Endothelial cell of umbilical vein (primary cell): ENCODE data around the gene LHFPL4. TPM values are rescaled to one million over a fixed set of nuclear protein-coding genes. Genes with fewer than 3 reads are reported as not detected.

Source experiments
- BruUV-seq: library from RNA; stranded (reverse); fragments of 400-500 nt; replicated peaks from 2 replicates; lab custom pipeline; 2021; lab: Mats Ljungman, UMichigan
- CTCF ChIA-PET: fragments of 300-600, 350-600 bp; sonication (Branson Sonifier 250); formaldehyde crosslinking; loops from one replicate; lab custom pipeline; 2021; ENCODE audit warnings: antibody characterized with exemption, inconsistent platforms; lab: Charles Lee
- POLR2A ChIA-PET: fragments of 300-600, 350-600 bp; sonication (Branson Sonifier 250); formaldehyde crosslinking; loops from one replicate; lab custom pipeline; 2021; ENCODE audit warnings: antibody characterized with exemption, inconsistent platforms; lab: Charles Lee
- DNase-seq: peaks from one replicate; pipeline ENCODE4 v3.0.0-alpha.2; 2011; ENCODE audit warnings: low read depth, low spot score
- FAIRE-seq: peaks from 2 replicates; lab custom pipeline; 2011; peaks lifted over from hg19 to GRCh38; lab: Jason Lieb, UNC
- H2AFZ ChIP-seq: 2 replicates; pipeline ENCODE4 v1.6.0; 2012; ENCODE audit warnings: low read depth, low read length, control low read depth, inconsistent platforms
- H3K27ac ChIP-seq: 2 replicates; pipeline ENCODE4 v1.5.1; 2011; ENCODE audit warnings: low read depth, mild to moderate bottlenecking, control low read depth, low read length, moderate library complexity; ENCODE audit not compliant: insufficient read depth
- H3K27me3 ChIP-seq, 2 experiments: 2 replicates each; pipeline versions ENCODE4 v1.6.0 to v1.6.1; 2011; ENCODE audit warnings: low read length in 2 of 2, mixed read lengths in 1 of 2; ENCODE audit not compliant: control insufficient read depth in 2 of 2, insufficient read depth in 2 of 2
- H3K36me3 ChIP-seq, 2 experiments: 2 replicates in 1 of 2; 3 replicates in 1 of 2; pipeline ENCODE4 v1.5.1; 2011; ENCODE audit warnings: low read length in 2 of 2, mild to moderate bottlenecking in 1 of 2, moderate library complexity in 1 of 2; ENCODE audit not compliant: control insufficient read depth in 2 of 2, insufficient read depth in 2 of 2; ENCODE audit errors: extremely low read depth in 1 of 2
- H3K4me1 ChIP-seq: 3 replicates; pipeline ENCODE4 v1.5.1; 2011; ENCODE audit warnings: mild to moderate bottlenecking, low read length; ENCODE audit not compliant: control insufficient read depth, insufficient read depth; ENCODE audit errors: extremely low read depth
- H3K4me2 ChIP-seq: 2 replicates; pipeline ENCODE4 v1.6.1; 2011; ENCODE audit warnings: low read length, control low read depth, mixed read lengths; ENCODE audit not compliant: insufficient read depth
- H3K4me3 ChIP-seq, 3 experiments: fragments of 200-600 bp in 1 of 3; sonication (generic), shearing (Covaris generic) in 1 of 3; replicated peaks in 1 of 3; 2 replicates each; pipeline ENCODE4 v1.5.1; 2011 to 2016; ENCODE audit warnings: control low read depth in 3 of 3, low read length in 3 of 3, mild to moderate bottlenecking in 2 of 3, inconsistent platforms in 1 of 3, low read depth in 1 of 3, moderate library complexity in 1 of 3; ENCODE audit not compliant: insufficient read depth in 1 of 3
- H3K79me2 ChIP-seq: 2 replicates; pipeline ENCODE4 v1.6.0; 2012; ENCODE audit warnings: low read length, inconsistent platforms; ENCODE audit not compliant: control insufficient read depth, insufficient read depth
- H3K9ac ChIP-seq: replicated peaks from 2 replicates; pipeline ENCODE3; 2011; ENCODE audit warnings: low read length, control low read depth; ENCODE audit not compliant: insufficient read depth; ENCODE audit errors: extremely low read depth
- H3K9me1 ChIP-seq: replicated peaks from 3 replicates; pipeline ENCODE4 v1.6.0; 2011; ENCODE audit warnings: mild to moderate bottlenecking, low read length; ENCODE audit not compliant: control insufficient read depth, insufficient read depth; ENCODE audit errors: extremely low read depth
- H3K9me3 ChIP-seq: replicated peaks from 2 replicates; pipeline ENCODE4 v1.5.1; 2012; ENCODE audit warnings: low read length, inconsistent platforms; ENCODE audit not compliant: control insufficient read depth, insufficient read depth
- H4K20me1 ChIP-seq: replicated peaks from 2 replicates; pipeline ENCODE3; 2011; ENCODE audit warnings: mild to moderate bottlenecking, low read length; ENCODE audit not compliant: control insufficient read depth, insufficient read depth; ENCODE audit errors: extremely low read depth
- CTCF ChIP-seq, 2 donors: IDR thresholded peaks; 1 replicate in 1 of 2; 2 replicates in 1 of 2; pipeline ENCODE4 v1.5.1; 2011; ENCODE audit warnings: low read length in 2 of 2, mild to moderate bottlenecking in 2 of 2, moderate library complexity in 2 of 2, control low read depth in 1 of 2, inconsistent platforms in 1 of 2, low read depth in 1 of 2; ENCODE audit not compliant: insufficient read depth in 1 of 2; ENCODE audit errors: extremely low read depth in 1 of 2
- EZH2 ChIP-seq: IDR thresholded peaks from 2 replicates; pipeline ENCODE4 v1.6.1; 2012; ENCODE audit warnings: borderline replicate concordance, low read depth, mild to moderate bottlenecking, moderate library complexity, low read length, inconsistent platforms; ENCODE audit not compliant: severe bottlenecking
- FOS ChIP-seq: IDR thresholded peaks from 2 replicates; pipeline ENCODE4 v1.6.1; 2011; ENCODE audit warnings: mild to moderate bottlenecking, low read length, moderate library complexity, borderline replicate concordance; ENCODE audit not compliant: insufficient read depth
- GATA2 ChIP-seq: IDR thresholded peaks from 2 replicates; pipeline ENCODE4 v1.7.0; 2011; ENCODE audit warnings: low read depth, mild to moderate bottlenecking, moderate library complexity, mixed read lengths, low read length; ENCODE audit not compliant: insufficient read length, insufficient read depth
- JUN ChIP-seq: IDR thresholded peaks from 2 replicates; pipeline ENCODE4 v1.6.1; 2011; ENCODE audit warnings: borderline replicate concordance, low read depth; ENCODE audit not compliant: insufficient read length, insufficient read depth
- MYC ChIP-seq: IDR thresholded peaks from one replicate; pipeline ENCODE4 v1.6.1; 2011; ENCODE audit warnings: mild to moderate bottlenecking, low read depth, low read length
- POLR2A ChIP-seq: IDR thresholded peaks from 2 replicates; pipeline ENCODE4 v1.6.1; 2012; ENCODE audit warnings: low read depth, mild to moderate bottlenecking, control low read depth, low read length
- POLR2AphosphoS5 ChIP-seq: IDR thresholded peaks from 2 replicates; pipeline ENCODE4 v1.6.1; 2012; ENCODE audit warnings: low read depth, mild to moderate bottlenecking, control low read depth, low read length, moderate library complexity; ENCODE audit not compliant: insufficient read depth
- dilution Hi-C: fragments of 300-500 bp; cut with MboI; formaldehyde crosslinking; loops from one replicate; pipeline ENCODE4 v1.15.0; 2019; ENCODE audit warnings: low sequenced_read_pairs; ENCODE audit not compliant: extremely low pct_ligation_motif_present
- intact Hi-C: fragments of 100-400 bp; cut with micrococcal nuclease; formaldehyde crosslinking; loops from one replicate; pipeline ENCODE4 v1.10.0; 2022
- polyA plus RNA-seq, 4 experiments: library from polyadenylated mRNA; depleted of rRNA in 3 of 4; stranded (reverse) in 3 of 4; unstranded in 1 of 4; fragments of >200 nt; gene quantifications; 2 replicates each; pipeline versions ENCODE4 v1.2.1 to v1.2.3, GENCODE V29; 2011 to 2012; ENCODE audit warnings: missing spikeins in 1 of 4
- total RNA-seq: library from RNA; stranded (reverse); gene quantifications from 2 replicates; pipeline ENCODE4 v1.2.3, GENCODE V29; 2021
- TF ChIP-seq, protein P1 (sequence below): IDR thresholded peaks from 2 replicates; pipeline ENCODE4 v1.6.1; 2011; ENCODE audit not compliant: insufficient read depth, insufficient read length

Gene LHFPL4
- total and polyA plus RNA-seq, 2 donors (not counting 3 experiments of a cell fraction or from before 2014, with no cell fraction given): not detected

- CTCF ChIA-PET: interaction anchor here (1.2 kb wide), 1 partner anchor 76 kb away, joined by 3 read pairs; no protein-coding TSS in a partner anchor
- TF ChIP-seq MYC: no peak
- Histone ChIP-seq H3K27ac (no peak overlapping the region), H3K4me2 (no peak overlapping the region), H3K79me2 (peaks cover 19% of the 10 kb centered on the region), H3K9ac (no peak overlapping the region), H3K4me1 (no peaks in the 10 kb centered on the region), H3K36me3 (peaks cover 58 to 62% of the 10 kb centered on the region in 2 experiments), H4K20me1 (no peaks in the 10 kb centered on the region), H3K27me3 (no peaks in the 10 kb centered on the region), H3K4me3 (no peak overlapping the region), H3K9me1 (no peaks in the 10 kb centered on the region), H2AFZ (no peak overlapping the region), H3K9me3 (no peaks in the 10 kb centered on the region)
- no TSS peak for BruUV-seq
- no peak for FAIRE-seq
- no peak for DNase-seq
- intact Hi-C loops: no loop called here
- dilution Hi-C loops: no loop called here
- POLR2A ChIA-PET: no interaction called here
These were observed 83.6 kb downstream of the LHFPL4 start for GRCh38 chr3:9469986-9470385.

DNA sequence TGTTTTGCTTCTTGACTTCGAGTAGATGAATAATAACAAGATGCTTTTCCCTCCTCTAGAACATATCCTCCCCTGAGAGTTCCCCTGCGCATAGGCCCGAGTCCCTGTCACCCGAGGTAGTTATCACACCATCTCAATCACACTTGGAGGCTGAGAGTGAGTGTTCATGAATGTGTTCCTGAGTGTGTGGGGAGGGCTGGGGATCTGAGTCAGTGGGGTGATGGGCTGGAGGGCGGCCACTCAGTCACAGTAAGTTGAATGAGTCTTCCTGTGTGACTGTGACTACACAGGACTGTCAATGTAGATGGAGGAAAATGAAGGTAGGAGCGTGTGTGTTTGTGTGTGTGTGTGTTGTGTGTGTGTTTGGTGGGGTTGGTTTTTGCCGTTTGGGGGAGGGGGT is 85.2 kb downstream of the LHFPL4 start:
- intact Hi-C loops: no loop called here
- Histone ChIP-seq H3K4me2 (no peak overlapping the region), H4K20me1 (no peaks in the 10 kb centered on the region), H3K27me3 (no peaks in the 10 kb centered on the region), H3K79me2 (peaks cover 22% of the 10 kb centered on the region), H3K36me3 (peaks cover 55 to 57% of the 10 kb centered on the region in 2 experiments), H3K9ac (no peak overlapping the region), H3K27ac (no peak overlapping the region), H3K4me3 (no peak overlapping the region), H3K9me3 (no peaks in the 10 kb centered on the region), H3K9me1 (no peaks in the 10 kb centered on the region), H2AFZ (no peak overlapping the region), H3K4me1 (no peaks in the 10 kb centered on the region)
- POLR2A ChIA-PET: no interaction called here
- dilution Hi-C loops: no loop called here
- TF ChIP-seq, protein P1, sequence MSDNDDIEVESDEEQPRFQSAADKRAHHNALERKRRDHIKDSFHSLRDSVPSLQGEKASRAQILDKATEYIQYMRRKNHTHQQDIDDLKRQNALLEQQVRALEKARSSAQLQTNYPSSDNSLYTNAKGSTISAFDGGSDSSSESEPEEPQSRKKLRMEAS: no peak
- TF ChIP-seq JUN (no peak), CTCF (IDR thresholded peaks at IDR 0.05; ENCODE audit: extremely low read depth in 1 of 2, insufficient read depth in 1 of 2, low read depth in 1 of 2, low read length in 2 of 2) (no peak), MYC (no peak), POLR2AphosphoS5 (no peak), FOS (no peak), EZH2 (no peak), GATA2 (no peak), POLR2A (no peak)
- DNase-seq: no peak
- no TSS peak for BruUV-seq
- FAIRE-seq: no peak
- CTCF ChIA-PET: no interaction called here
